Measurements from ENCODE around the gene ADAMTS6.

Gene ADAMTS6

GRCh38 chr5:65229841-65230240 lies 251.9 kb downstream of the ADAMTS6 start:
- H3K4me3 ChIP-seq (ENCODE audit: low read depth, low read length) = no peak overlapping the region
- DNase-seq (ENCODE audit: low read depth) = no peak
- no peak for TF ChIP-seq CTCF (conservative IDR thresholded peaks at IDR 0.05; ENCODE audit: low read depth, low read length)

- H3K4me3 ChIP-seq (ENCODE audit: low read depth, low read length) = no peak overlapping the region
- TF ChIP-seq CTCF (conservative IDR thresholded peaks at IDR 0.05; ENCODE audit: low read depth, low read length) = peak; percentile 77
- peak; percentile 69 for DNase-seq (ENCODE audit: low read depth)
These were observed 267.7 kb downstream of the ADAMTS6 start for GRCh38 chr5:65213921-65214525.

GRCh38 chr5:65209341-65209740 lies 272.4 kb downstream of the ADAMTS6 start:
- TF ChIP-seq CTCF (conservative IDR thresholded peaks at IDR 0.05; ENCODE audit: low read depth, low read length) = no peak
- H3K4me3 ChIP-seq (ENCODE audit: low read depth, low read length) = no peak overlapping the region
- DNase-seq (ENCODE audit: low read depth) = peak; percentile 86

GRCh38 chr5:65204966-65205365 lies 276.8 kb downstream of the ADAMTS6 start:
- H3K4me3 ChIP-seq (ENCODE audit: low read depth, low read length) = no peak overlapping the region
- DNase-seq (ENCODE audit: low read depth) = peak; percentile 26
- no peak for TF ChIP-seq CTCF (conservative IDR thresholded peaks at IDR 0.05; ENCODE audit: low read depth, low read length)

- no peak overlapping the region for H3K4me3 ChIP-seq (ENCODE audit: low read depth, low read length)
- no peak for TF ChIP-seq CTCF (conservative IDR thresholded peaks at IDR 0.05; ENCODE audit: low read depth, low read length)
- peak; percentile 92 for DNase-seq (ENCODE audit: low read depth)
These were observed 278.0 kb downstream of the ADAMTS6 start for GRCh38 chr5:65203746-65204145.

GRCh38 chr5:65199993-65200675 lies 281.6 kb downstream of the ADAMTS6 start:
- TF ChIP-seq CTCF (conservative IDR thresholded peaks at IDR 0.05; ENCODE audit: low read depth, low read length) = no peak
- no peak overlapping the region for H3K4me3 ChIP-seq (ENCODE audit: low read depth, low read length)
- DNase-seq (ENCODE audit: low read depth) = peak; percentile 73

Measured in choroid plexus epithelial cell (primary cell).